Upper lobe of left lung (tissue), 6 donors: ENCODE results near the gene HOXA7. TPM values are rescaled to one million over a fixed set of nuclear protein-coding genes. Genes with fewer than 3 reads are reported as not detected.

ENCODE experiments used
- ATAC-seq, 2 donors: fragments of 200-7000 bp; cut with Tn5 transposase; one replicate each; pipeline ENCODE4 v1.9.1; 2022; ENCODE audit warnings: mild to moderate bottlenecking in 2 of 2, moderate library complexity in 2 of 2; ENCODE audit not compliant: low FRiP score in 2 of 2
- DNase-seq, 2 donors: peaks; one replicate each; pipeline ENCODE4 v3.0.0-alpha.2; 2019 to 2020
- H3K27ac ChIP-seq, 4 donors: fragments of 200-600 bp; sonication (generic); one replicate each; pipeline ENCODE4 v1.5.1; 2016 to 2019
- H3K27me3 ChIP-seq, 4 donors: fragments of 200-600 bp; sonication (generic); one replicate each; pipeline ENCODE4 v1.5.1; 2017 to 2019
- H3K36me3 ChIP-seq, 4 donors: fragments of 200-600 bp; sonication (generic); one replicate each; pipeline ENCODE4 v1.5.1; 2016 to 2019
- H3K4me1 ChIP-seq, 4 donors: fragments of 200-600 bp; sonication (generic); one replicate each; pipeline ENCODE4 v1.5.1; 2018 to 2019
- H3K4me3 ChIP-seq, 4 donors: fragments of 200-600 bp; sonication (generic); one replicate each; pipeline ENCODE4 v1.5.1; 2017 to 2019; ENCODE audit warnings: mild to moderate bottlenecking in 2 of 4, moderate library complexity in 1 of 4
- H3K9me3 ChIP-seq, 4 donors: fragments of 200-600 bp; sonication (generic); one replicate each; pipeline ENCODE4 v1.5.1; 2018 to 2019
- EP300 ChIP-seq, 4 donors: sonication (generic); formaldehyde crosslinking; IDR thresholded peaks; one replicate each; pipeline ENCODE4 v1.5.1; 2017; ENCODE audit warnings: antibody characterized with exemption in 4 of 4, control low read depth in 2 of 4
- POLR2A ChIP-seq, 4 donors: fragments of 450-650 bp; IDR thresholded peaks; one replicate each; pipeline ENCODE4 v1.5.1; 2016 to 2017; ENCODE audit warnings: antibody characterized with exemption in 4 of 4, mild to moderate bottlenecking in 2 of 4
- POLR2AphosphoS5 ChIP-seq, 2 donors: sonication (generic); formaldehyde crosslinking; IDR thresholded peaks; one replicate each; pipeline ENCODE4 v1.5.1; 2017; ENCODE audit warnings: antibody characterized with exemption in 2 of 2
- WGBS, 2 donors: methylation state at CpG; one replicate each; pipeline ENCODE4 v1.1.5; 2017 to 2018; 5-methylcytosine and 5-hydroxymethylcytosine counted together
- total RNA-seq, 6 donors: library from RNA; depleted of rRNA in 4 of 6; stranded (reverse); fragments of >200 nt in 4 of 6; gene quantifications; one replicate each; pipeline versions ENCODE4 v1.1.0 to v1.2.1, GENCODE V29; 2016 to 2021
- TF ChIP-seq, protein P1 (sequence below), 6 experiments: fragments of 450-650 bp in 4 of 6; fragments of 200-600 bp in 2 of 6; sonication (generic) in 2 of 6; IDR thresholded peaks; one replicate each; pipeline ENCODE4 v1.5.1; 2016 to 2019; ENCODE audit warnings: antibody characterized with exemption in 6 of 6
- donor health status: DM: no; HTN: no; CAD: no; lungs with moderate emphysema.
- donor health status: DM: no; HTN: yes; CAD: no; lungs with severe emphysema.

The HOXA7 gene
- total RNA-seq, 6 donors from 2014 or later, result 0.46 to 3.3 (median 2.5) TPM; not detected in 2

DNA sequence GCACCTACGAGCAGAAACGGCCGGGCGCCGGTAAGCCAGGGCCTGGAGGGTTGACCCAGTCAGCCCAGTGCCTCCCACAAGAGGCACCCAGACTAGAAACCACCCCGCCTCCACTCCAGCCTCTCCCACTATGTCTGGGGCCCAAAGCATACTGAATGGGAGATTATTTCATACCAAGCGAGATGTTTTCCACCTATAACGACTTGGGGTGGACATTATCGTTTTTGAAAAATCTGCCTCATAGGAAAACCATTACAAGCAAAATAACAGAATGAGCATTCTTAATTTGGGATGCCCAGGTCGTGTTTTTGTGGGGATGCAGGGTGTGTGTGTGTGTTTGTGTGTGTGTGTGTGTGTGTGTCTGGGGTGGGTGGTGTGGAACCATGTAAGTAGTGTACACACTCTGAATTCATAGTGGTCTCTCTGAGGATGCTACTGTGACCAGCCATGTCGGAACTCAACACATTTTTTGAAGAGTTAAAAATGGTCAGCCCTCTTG, 10.5 kb downstream of the HOXA7 start:
- Histone ChIP-seq H3K27ac (peak overlapping the region; percentile 84 to 95 (median 88)), H3K36me3 (no peaks in the 10 kb centered on the region), H3K4me3 (peak overlapping the region in 3 of 4 donors; percentile 49 to 74 (median 62)), H3K27me3 (peaks cover 0 to 35% (median 14%) of the 10 kb centered on the region in 4 donors), H3K9me3 (no peaks in the 10 kb centered on the region), H3K4me1 (peaks cover 16 to 43% (median 22%) of the 10 kb centered on the region in 4 donors)
- DNase-seq (no peak), ATAC-seq (no peak)
- WGBS, 2 donors, result 56 to 71% methylated on average over 11 of the region's 11 CpGs
- TF ChIP-seq POLR2AphosphoS5 (IDR thresholded peaks at IDR 0.05) (no peak), POLR2A (IDR thresholded peaks at IDR 0.05) (no peak), EP300 (IDR thresholded peaks at IDR 0.05) (no peak)
- TF ChIP-seq, protein P1, sequence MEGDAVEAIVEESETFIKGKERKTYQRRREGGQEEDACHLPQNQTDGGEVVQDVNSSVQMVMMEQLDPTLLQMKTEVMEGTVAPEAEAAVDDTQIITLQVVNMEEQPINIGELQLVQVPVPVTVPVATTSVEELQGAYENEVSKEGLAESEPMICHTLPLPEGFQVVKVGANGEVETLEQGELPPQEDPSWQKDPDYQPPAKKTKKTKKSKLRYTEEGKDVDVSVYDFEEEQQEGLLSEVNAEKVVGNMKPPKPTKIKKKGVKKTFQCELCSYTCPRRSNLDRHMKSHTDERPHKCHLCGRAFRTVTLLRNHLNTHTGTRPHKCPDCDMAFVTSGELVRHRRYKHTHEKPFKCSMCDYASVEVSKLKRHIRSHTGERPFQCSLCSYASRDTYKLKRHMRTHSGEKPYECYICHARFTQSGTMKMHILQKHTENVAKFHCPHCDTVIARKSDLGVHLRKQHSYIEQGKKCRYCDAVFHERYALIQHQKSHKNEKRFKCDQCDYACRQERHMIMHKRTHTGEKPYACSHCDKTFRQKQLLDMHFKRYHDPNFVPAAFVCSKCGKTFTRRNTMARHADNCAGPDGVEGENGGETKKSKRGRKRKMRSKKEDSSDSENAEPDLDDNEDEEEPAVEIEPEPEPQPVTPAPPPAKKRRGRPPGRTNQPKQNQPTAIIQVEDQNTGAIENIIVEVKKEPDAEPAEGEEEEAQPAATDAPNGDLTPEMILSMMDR (IDR thresholded peaks at IDR 0.05), result no peak

DNA sequence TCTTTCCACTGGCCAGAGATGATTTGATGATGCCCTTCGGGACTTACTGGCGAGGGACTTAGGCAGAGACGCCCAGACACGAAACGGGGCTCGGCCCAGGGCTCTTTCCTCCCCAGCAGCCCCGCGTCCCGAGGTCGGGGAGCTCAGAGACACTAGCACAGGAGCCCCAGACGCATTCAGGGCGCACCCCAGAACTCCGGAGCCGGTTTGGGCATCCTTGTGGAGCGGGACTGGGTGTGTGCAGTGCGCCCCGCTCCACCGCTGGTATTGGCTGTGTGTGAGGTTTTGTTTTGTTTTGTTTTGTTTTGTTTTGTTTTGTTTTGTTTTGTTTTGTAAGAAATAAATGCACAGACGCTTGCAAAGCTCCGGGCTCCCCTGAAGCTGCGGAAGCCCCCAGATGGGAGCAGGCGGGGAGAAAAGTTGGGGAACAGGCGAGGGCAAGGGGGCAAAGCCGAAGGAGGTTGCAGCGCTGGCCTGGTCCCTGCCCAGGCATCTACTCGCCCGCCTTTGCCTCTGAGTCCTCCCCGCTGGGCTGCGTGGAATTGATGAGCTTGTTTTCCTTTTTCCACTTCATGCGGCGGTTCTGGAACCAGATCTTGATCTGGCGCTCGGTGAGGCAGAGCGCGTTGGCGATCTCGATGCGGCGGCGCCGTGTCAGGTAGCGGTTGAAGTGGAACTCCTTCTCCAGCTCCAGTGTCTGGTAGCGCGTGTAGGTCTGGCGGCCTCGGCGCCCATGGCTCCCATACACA, 11.1 kb downstream of the HOXA7 start:
- Histone ChIP-seq H3K4me1 (peaks cover 11 to 37% (median 16%) of the 10 kb centered on the region in 4 donors), H3K36me3 (no peaks in the 10 kb centered on the region), H3K27ac (peak overlapping the region; percentile 84 to 95 (median 88)), H3K4me3 (peak overlapping the region in 3 of 4 donors; percentile 49 to 74 (median 62)), H3K9me3 (no peaks in the 10 kb centered on the region), H3K27me3 (peaks cover 0 to 34% (median 13%) of the 10 kb centered on the region in 4 donors)
- WGBS, 2 donors, result 40 to 53% methylated on average over 37 to 47 of the region's 47 CpGs
- TF ChIP-seq POLR2AphosphoS5 (IDR thresholded peaks at IDR 0.05), result no peak
- no peak for TF ChIP-seq POLR2A (IDR thresholded peaks at IDR 0.05)
- TF ChIP-seq, protein P1 (IDR thresholded peaks at IDR 0.05), result no peak
- no peak for TF ChIP-seq EP300 (IDR thresholded peaks at IDR 0.05)
- DNase-seq (peak in 1 of 2 donors; percentile 85), ATAC-seq (no peak)

DNA sequence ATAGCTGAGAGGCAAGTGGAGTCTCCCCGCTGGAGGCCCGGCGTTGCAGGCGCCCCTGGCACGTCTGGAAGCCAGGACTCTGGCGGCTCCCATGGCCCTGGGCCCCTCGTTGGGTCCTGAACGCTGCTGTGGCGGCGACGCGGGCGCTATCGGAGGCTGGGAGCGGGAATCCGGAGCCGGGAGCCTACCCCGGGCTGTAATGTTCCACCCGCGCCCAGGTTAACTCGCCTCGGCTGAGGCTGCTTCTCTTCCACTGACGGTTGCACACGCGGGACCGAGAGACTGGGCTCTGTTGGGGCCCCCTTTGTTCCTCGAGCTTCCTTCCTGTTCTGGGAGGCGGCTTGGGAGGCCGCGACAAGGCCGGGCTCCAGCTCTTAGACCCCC, 11.7 kb downstream of the HOXA7 start:
- Histone ChIP-seq H3K36me3 (no peaks in the 10 kb centered on the region), H3K27ac (peak overlapping the region; percentile 84 to 95 (median 88)), H3K27me3 (peaks cover 0 to 29% (median 13%) of the 10 kb centered on the region in 4 donors), H3K9me3 (no peaks in the 10 kb centered on the region), H3K4me1 (peaks cover 10 to 32% (median 13%) of the 10 kb centered on the region in 4 donors), H3K4me3 (peak overlapping the region in 3 of 4 donors; percentile 49 to 74 (median 62))
- TF ChIP-seq POLR2AphosphoS5 (IDR thresholded peaks at IDR 0.05), result no peak
- DNase-seq, result peak in 1 of 2 donors; percentile 85
- WGBS, 2 donors, result 12 to 38% methylated on average over 9 to 31 of the region's 31 CpGs
- ATAC-seq, result no peak

DNA sequence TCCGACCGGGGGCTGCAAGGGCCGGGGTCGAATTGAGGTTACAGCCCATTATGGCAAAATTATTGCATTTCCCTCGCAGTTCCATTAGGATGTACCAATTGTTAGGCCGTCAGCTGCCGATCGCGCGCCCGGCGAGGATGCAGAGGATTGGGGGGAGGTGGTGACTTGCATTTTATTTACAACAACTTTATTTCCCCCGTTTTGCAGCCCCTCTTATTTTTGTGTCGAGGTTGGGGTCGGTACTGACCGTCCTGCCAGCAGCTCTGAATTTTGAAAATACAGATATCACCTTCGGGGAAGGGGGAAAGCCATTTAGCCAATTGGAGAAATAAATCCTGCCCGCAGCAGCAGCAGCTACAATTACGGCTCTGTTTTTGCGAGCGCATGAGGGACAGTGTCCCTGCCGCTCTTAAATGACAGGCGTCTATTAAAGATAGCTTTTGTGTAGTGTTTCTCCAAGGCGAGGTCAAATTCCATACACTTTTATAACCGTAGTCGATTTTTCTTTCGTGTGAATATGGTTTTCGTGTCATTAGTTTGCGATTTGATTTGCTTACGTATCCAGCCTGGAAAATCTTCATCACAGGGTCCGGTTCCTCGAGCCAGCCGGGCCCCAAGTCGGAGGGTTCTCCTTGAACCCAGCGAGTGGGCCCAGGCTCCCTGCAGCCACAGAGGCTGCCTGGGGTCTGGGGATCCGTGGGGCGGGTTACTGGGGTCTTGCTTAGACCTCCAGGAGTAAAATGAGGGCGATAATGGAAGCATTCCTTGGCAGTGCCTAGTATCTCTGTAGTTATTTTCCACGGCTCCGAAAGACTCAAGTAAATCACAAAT, 12.3 kb downstream of the HOXA7 start:
- DNase-seq, result no peak

More for the DNA sequence above, 12.3 kb downstream of the HOXA7 start:
- TF ChIP-seq, protein P1 (IDR thresholded peaks at IDR 0.05), result peak in 1 of 6 experiments; percentile 70
- TF ChIP-seq POLR2AphosphoS5 (IDR thresholded peaks at IDR 0.05), result no peak
- no peak for TF ChIP-seq EP300 (IDR thresholded peaks at IDR 0.05)
- TF ChIP-seq POLR2A (IDR thresholded peaks at IDR 0.05), result no peak
- 29 to 41% methylated on average over 40 of the region's 40 CpGs for WGBS, 2 donors
- peaks cover 10 to 32% (median 13%) of the 10 kb centered on the region in 4 donors for H3K4me1 ChIP-seq
- H3K9me3 ChIP-seq, result no peaks in the 10 kb centered on the region
- ATAC-seq, result no peak
- H3K4me3 ChIP-seq, result peak overlapping the region in 3 of 4 donors; percentile 49 to 74 (median 62)
- H3K27me3 ChIP-seq, result peaks cover 0 to 28% (median 12%) of the 10 kb centered on the region in 4 donors
- H3K36me3 ChIP-seq, result no peaks in the 10 kb centered on the region
- peak overlapping the region; percentile 84 to 95 (median 88) for H3K27ac ChIP-seq
